AG04450 (cell line): ENCODE measurements around the gene UGT1A5. TPM values are rescaled to one million over a fixed set of nuclear protein-coding genes. Genes with fewer than 3 reads are reported as not detected.
"Not testable (repeated sequence)": the region's sequence is repeated elsewhere in the genome, so short reads cannot be mapped to it uniquely, and the experiment has no call there.

Experiments used
- CTCF ChIA-PET: fragments of 300-600, 350-600 bp; formaldehyde crosslinking; extraction: SDS; loops from one replicate; lab custom pipeline; 2022; ENCODE audit warnings: antibody characterized with exemption, inconsistent platforms; lab: Charles Lee
- POLR2A ChIA-PET: fragments of 350-600 bp; formaldehyde crosslinking; extraction: SDS; loops from one replicate; lab custom pipeline; 2021; ENCODE audit warnings: antibody characterized with exemption, inconsistent platforms; lab: Yijun Ruan, JAX
- DNase-seq: peaks from one replicate; pipeline ENCODE4 v3.0.0-alpha.2; 2011; ENCODE audit warnings: low read depth, low spot score
- H3K27ac ChIP-seq: one replicate; pipeline ENCODE4 v1.5.1; 2012; ENCODE audit warnings: low read depth, low read length, control low read depth
- H3K27me3 ChIP-seq: one replicate; pipeline ENCODE4 v1.6.0; 2012; ENCODE audit warnings: low read length; ENCODE audit not compliant: control insufficient read depth, insufficient read depth
- H3K4me3 ChIP-seq: 2 replicates; pipeline ENCODE4 v1.5.1; 2011; ENCODE audit warnings: mild to moderate bottlenecking, low read depth, low read length, control low read depth
- H3K9me3 ChIP-seq: 2 replicates; pipeline ENCODE4 v1.5.1; 2012; ENCODE audit warnings: low read length; ENCODE audit not compliant: control insufficient read depth, insufficient read depth
- polyA plus RNA-seq: library from polyadenylated mRNA; depleted of rRNA; stranded (reverse); fragments of >200 nt; gene quantifications from 2 replicates; pipeline ENCODE4 v1.2.3, GENCODE V29; 2011
- TF ChIP-seq, protein P1 (sequence below): IDR thresholded peaks from 2 replicates; pipeline ENCODE4 v1.5.1; 2011; ENCODE audit warnings: low read depth, low read length, control low read depth, inconsistent platforms

Gene UGT1A5
- polyA plus RNA-seq, 1 experiment, result not detected

- TF ChIP-seq, protein P1, sequence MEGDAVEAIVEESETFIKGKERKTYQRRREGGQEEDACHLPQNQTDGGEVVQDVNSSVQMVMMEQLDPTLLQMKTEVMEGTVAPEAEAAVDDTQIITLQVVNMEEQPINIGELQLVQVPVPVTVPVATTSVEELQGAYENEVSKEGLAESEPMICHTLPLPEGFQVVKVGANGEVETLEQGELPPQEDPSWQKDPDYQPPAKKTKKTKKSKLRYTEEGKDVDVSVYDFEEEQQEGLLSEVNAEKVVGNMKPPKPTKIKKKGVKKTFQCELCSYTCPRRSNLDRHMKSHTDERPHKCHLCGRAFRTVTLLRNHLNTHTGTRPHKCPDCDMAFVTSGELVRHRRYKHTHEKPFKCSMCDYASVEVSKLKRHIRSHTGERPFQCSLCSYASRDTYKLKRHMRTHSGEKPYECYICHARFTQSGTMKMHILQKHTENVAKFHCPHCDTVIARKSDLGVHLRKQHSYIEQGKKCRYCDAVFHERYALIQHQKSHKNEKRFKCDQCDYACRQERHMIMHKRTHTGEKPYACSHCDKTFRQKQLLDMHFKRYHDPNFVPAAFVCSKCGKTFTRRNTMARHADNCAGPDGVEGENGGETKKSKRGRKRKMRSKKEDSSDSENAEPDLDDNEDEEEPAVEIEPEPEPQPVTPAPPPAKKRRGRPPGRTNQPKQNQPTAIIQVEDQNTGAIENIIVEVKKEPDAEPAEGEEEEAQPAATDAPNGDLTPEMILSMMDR, result no peak
- Histone ChIP-seq H3K27ac (no peak overlapping the region), H3K27me3 (peaks cover 15% of the 10 kb centered on the region), H3K9me3 (peaks cover 5% of the 10 kb centered on the region; the same call in 1 of the 2 replicates), H3K4me3 (no peak overlapping the region)
- ChIA-PET POLR2A (no interaction called here), CTCF (no interaction called here)
- no peak for DNase-seq
These were observed 28.2 kb downstream of the UGT1A5 start for GRCh38 chr2:233740870-233741269.

GRCh38 chr2:233743464-233744259 lies 31.0 kb downstream of the UGT1A5 start:
- POLR2A ChIA-PET, result no interaction called here
- CTCF ChIA-PET, result no interaction called here
- no peak for DNase-seq
- Histone ChIP-seq H3K27me3 (peaks cover 15% of the 10 kb centered on the region), H3K9me3 (peaks cover 5% of the 10 kb centered on the region; the same call in 1 of the 2 replicates), H3K4me3 (no peak overlapping the region), H3K27ac (no peak overlapping the region)
- TF ChIP-seq, protein P1, result no peak

GRCh38 chr2:233745073-233745755 lies 32.5 kb downstream of the UGT1A5 start:
- TF ChIP-seq, protein P1, result no peak
- ChIA-PET CTCF (no interaction called here), POLR2A (no interaction called here)
- Histone ChIP-seq H3K27me3 (peaks cover 15% of the 10 kb centered on the region), H3K4me3 (no peak overlapping the region), H3K27ac (no peak overlapping the region), H3K9me3 (peaks cover 5% of the 10 kb centered on the region; the same call in 1 of the 2 replicates)
- no peak for DNase-seq

DNA sequence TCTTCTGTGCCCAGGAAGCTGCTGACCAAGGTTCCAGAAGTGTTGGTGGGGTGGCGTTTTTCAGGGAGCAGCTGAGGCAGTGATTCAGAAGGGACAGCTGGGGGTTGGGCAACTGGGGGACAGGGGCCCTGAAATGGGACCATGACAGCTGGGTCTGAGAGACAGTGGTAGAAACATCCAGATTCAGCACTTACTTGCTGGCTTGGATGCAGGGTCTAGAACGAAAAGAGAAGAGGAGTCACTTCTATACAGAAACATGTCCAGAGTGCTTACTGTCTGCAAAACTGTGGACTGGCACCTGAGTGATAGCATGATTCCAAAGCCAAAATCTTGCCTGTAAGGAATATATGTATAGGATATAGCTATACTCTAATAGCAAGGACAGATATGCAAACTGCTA lies 33.1 kb downstream of the UGT1A5 start:
- H3K9me3 ChIP-seq, H3K27ac ChIP-seq, POLR2A ChIA-PET, CTCF ChIA-PET, H3K4me3 ChIP-seq, DNase-seq: not testable (repeated sequence)
- H3K27me3 ChIP-seq, result peaks cover 12% of the 10 kb centered on the region

DNA sequence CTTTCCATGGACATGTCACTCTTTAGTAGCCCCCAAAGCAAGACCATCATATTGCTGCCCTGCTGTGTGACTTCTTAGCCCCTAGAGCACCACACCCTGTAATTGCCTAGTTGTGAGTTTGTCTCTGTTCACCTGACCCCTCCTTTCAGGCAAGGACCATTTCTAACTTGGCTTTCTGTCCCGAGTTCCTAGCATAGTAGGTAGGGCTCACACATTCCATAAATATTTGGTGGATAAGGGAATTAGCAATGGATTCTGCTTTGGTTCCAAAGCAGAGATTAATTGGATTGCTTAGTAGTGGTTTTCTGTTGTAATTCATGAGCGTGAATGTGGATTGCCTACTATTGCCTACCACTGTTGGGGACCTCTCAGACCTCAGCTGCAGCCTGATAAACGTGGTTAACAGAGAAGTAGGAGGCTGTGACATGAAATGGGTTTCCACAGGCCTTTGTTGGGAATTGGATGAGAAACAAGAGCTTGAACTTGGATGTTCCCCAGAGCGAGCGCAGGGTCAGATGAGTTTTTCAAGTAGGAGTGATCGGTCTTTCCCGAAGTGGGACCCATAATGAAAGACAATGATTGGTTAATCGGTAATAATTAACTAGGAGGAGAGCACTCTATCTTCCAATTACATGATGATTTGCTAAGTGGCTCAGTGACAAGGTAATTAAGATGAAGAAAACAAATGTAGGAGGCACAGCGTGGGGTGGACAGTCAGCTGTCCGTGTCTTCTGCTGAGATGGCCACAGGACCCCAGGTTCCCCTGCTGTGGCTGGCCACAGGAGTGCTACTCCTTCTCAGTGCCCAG lies 34.0 kb downstream of the UGT1A5 start:
- Histone ChIP-seq H3K9me3 (peaks cover 12% of the 10 kb centered on the region), H3K4me3 (no peak overlapping the region), H3K27ac (no peak overlapping the region), H3K27me3 (peaks cover 5% of the 10 kb centered on the region)
- ChIA-PET CTCF (no interaction called here), POLR2A (no interaction called here)
- TF ChIP-seq, protein P1, result no peak
- no peak for DNase-seq
